ENCODE measurements around the gene FCER2. TPM values are rescaled to one million over a fixed set of nuclear protein-coding genes. Genes with fewer than 3 reads are reported as not detected.

Gene FCER2
- total and polyA plus RNA-seq, 7 experiments from 2014 or later, result 0.32 to 3.8 (median 0.52) TPM; not detected in 2

DNA sequence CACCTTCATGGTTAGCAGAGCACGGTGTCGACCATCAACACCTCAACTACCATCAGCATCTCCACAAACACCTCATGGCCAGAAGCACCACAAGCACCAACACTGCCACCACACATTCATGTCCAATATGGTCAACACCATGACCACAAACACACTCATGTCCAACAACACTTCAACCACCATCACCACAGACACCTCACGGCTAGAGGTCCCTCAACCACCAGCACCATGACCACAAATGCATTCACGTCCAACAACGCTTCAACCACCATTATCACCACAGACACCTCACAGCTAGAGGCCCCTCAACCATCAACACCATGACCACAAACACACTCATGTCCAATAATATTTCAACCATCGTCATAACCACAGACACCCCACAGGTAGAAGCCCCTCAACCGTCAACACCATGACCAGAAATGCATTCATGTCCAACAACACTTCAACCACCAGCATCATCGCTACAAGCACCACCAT, 11.1 kb downstream of the FCER2 start:
- ChIA-PET CTCF (interaction anchor here (0.7 kb wide), 1 partner anchor 12 kb away, joined by 4 read pairs; no protein-coding TSS in a partner anchor), POLR2A (no interaction called here)
- peak; percentile 30 for ATAC-seq
- peaks cover 0 to 2% (median 0%) of the 10 kb centered on the region in 5 donors for H3K27me3 Mint-ChIP-seq
- peaks cover 0 to 2% (median 0%) of the 10 kb centered on the region in 3 experiments for H3K36me3 ChIP-seq (ENCODE audit: control insufficient read depth in 2 of 3, insufficient read depth in 3 of 3, low read length in 3 of 3)
- H3K36me3 Mint-ChIP-seq, result no peaks in the 10 kb centered on the region
- H3K27ac Mint-ChIP-seq, result no peak overlapping the region
- no peaks in the 10 kb centered on the region for H3K27me3 ChIP-seq (ENCODE audit: control insufficient read depth in 2 of 2, insufficient read depth in 2 of 2, low read length in 2 of 2)
- no peaks in the 10 kb centered on the region for H3K9me3 ChIP-seq (ENCODE audit: control insufficient read depth in 2 of 3, low read length in 3 of 3)
- H3K4me3 Mint-ChIP-seq, result no peak overlapping the region
- peaks cover 0 to 18% of the 10 kb centered on the region in 2 donors for H3K4me1 ChIP-seq (ENCODE audit: control insufficient read depth in 2 of 2, insufficient read depth in 2 of 2, low read length in 2 of 2)
- no peak overlapping the region for H3K4me3 ChIP-seq (ENCODE audit: low read length)
- intact Hi-C loops (cut with micrococcal nuclease), result no loop called here
- no peaks in the 10 kb centered on the region for H3K9me3 Mint-ChIP-seq
- no peak for DNase-seq
- peaks cover 0 to 11% (median 0%) of the 10 kb centered on the region in 7 donors for H3K4me1 Mint-ChIP-seq
- no peak overlapping the region for H3K27ac ChIP-seq (ENCODE audit: low read depth, low read length)

DNA sequence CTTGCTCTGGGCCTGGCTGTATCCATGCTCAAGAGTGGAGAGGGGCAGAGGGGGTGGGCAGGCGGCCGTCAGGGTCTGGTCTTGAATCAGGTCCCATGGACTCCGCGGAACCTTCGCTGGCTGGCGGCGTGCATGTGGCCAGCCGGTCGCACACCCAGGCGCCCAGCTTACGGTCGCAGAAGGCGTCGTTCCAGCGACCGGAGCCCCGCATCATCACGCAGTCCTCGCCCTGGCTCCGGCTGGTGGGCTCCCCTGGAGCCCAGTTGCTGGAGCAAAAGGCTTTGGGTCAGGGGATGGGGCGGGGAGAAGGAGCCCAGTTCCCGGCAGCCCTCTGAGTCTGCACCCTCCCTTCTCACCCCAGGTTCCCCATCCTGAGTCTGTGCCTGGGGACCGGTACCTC, 12.8 kb downstream of the FCER2 start:
- intact Hi-C loops (cut with micrococcal nuclease), result no loop called here
- Histone ChIP-seq H3K27me3 (ENCODE audit: control insufficient read depth in 2 of 2, insufficient read depth in 2 of 2, low read length in 2 of 2) (no peaks in the 10 kb centered on the region), H3K9me3 (ENCODE audit: control insufficient read depth in 2 of 3, low read length in 3 of 3) (no peaks in the 10 kb centered on the region), H3K36me3 (ENCODE audit: control insufficient read depth in 2 of 3, insufficient read depth in 3 of 3, low read length in 3 of 3) (peaks cover 0 to 14% (median 0%) of the 10 kb centered on the region in 3 experiments), H3K4me3 (ENCODE audit: low read length) (no peak overlapping the region), H3K27ac (ENCODE audit: low read depth, low read length) (no peak overlapping the region), H3K4me1 (ENCODE audit: control insufficient read depth in 2 of 2, insufficient read depth in 2 of 2, low read length in 2 of 2) (peaks cover 0 to 17% of the 10 kb centered on the region in 2 donors)
- CTCF ChIA-PET, result no interaction called here
- POLR2A ChIA-PET, result no interaction called here
- H3K27me3 Mint-ChIP-seq, result no peaks in the 10 kb centered on the region
- H3K27ac Mint-ChIP-seq, result no peak overlapping the region
- H3K4me3 Mint-ChIP-seq, result peak overlapping the region in 1 of 10 donors; percentile 8
- peaks cover 0 to 18% (median 5%) of the 10 kb centered on the region in 7 donors for H3K4me1 Mint-ChIP-seq
- ATAC-seq (no peak), DNase-seq (no peak)
- no peaks in the 10 kb centered on the region for H3K9me3 Mint-ChIP-seq
- H3K36me3 Mint-ChIP-seq, result peaks cover 0 to 5% (median 0%) of the 10 kb centered on the region in 5 donors

DNA sequence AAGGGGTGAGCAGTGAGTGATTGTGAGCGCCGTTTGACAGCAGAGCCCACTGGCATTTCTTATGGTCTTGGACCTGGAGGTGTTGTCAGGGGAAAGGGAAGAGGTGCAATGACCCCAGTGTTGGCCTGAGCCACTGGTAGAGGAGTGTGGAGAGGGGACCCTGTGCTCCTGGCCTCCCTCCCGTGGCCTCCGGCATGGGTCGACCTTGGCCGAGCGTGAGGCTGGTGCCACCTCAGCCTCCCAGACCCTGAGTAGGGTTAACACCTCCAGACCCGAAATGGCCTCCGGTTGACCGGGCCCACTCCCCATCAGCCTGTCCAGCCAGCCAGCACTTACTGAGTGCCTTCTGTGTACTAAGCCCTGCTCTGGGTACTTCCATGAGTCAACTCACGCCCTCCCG, 14.8 kb downstream of the FCER2 start:
- H3K4me3 ChIP-seq (ENCODE audit: low read length), result no peak overlapping the region
- intact Hi-C loops (cut with micrococcal nuclease), result no loop called here
- H3K4me3 Mint-ChIP-seq, result no peak overlapping the region
- no peak for DNase-seq
- H3K36me3 ChIP-seq (ENCODE audit: control insufficient read depth in 2 of 3, insufficient read depth in 3 of 3, low read length in 3 of 3), result peaks cover 0 to 31% (median 0%) of the 10 kb centered on the region in 3 experiments
- peaks cover 0 to 11% (median 0%) of the 10 kb centered on the region in 5 donors for H3K36me3 Mint-ChIP-seq
- peak overlapping the region in 2 of 9 donors; percentile 22 to 49 for H3K27ac Mint-ChIP-seq
- no peaks in the 10 kb centered on the region for H3K9me3 Mint-ChIP-seq
- no peaks in the 10 kb centered on the region for H3K27me3 ChIP-seq (ENCODE audit: control insufficient read depth in 2 of 2, insufficient read depth in 2 of 2, low read length in 2 of 2)
- H3K4me1 ChIP-seq (ENCODE audit: control insufficient read depth in 2 of 2, insufficient read depth in 2 of 2, low read length in 2 of 2), result peaks cover 2 to 10% of the 10 kb centered on the region in 2 donors
- no peak for ATAC-seq
- ChIA-PET CTCF (interaction anchor here (0.6 kb wide), 1 partner anchor 785 kb away, joined by 4 read pairs; no protein-coding TSS in a partner anchor), POLR2A (interaction anchor here (0.6 to 2.7 kb wide), 2 partner anchors 12 to 177 kb away, joined by 4 to 9 read pairs; no protein-coding TSS in a partner anchor)
- no peak overlapping the region for H3K27ac ChIP-seq (ENCODE audit: low read depth, low read length)
- H3K4me1 Mint-ChIP-seq, result peaks cover 0 to 23% (median 6%) of the 10 kb centered on the region in 7 donors
- no peaks in the 10 kb centered on the region for H3K27me3 Mint-ChIP-seq
- H3K9me3 ChIP-seq (ENCODE audit: control insufficient read depth in 2 of 3, low read length in 3 of 3), result no peaks in the 10 kb centered on the region

DNA sequence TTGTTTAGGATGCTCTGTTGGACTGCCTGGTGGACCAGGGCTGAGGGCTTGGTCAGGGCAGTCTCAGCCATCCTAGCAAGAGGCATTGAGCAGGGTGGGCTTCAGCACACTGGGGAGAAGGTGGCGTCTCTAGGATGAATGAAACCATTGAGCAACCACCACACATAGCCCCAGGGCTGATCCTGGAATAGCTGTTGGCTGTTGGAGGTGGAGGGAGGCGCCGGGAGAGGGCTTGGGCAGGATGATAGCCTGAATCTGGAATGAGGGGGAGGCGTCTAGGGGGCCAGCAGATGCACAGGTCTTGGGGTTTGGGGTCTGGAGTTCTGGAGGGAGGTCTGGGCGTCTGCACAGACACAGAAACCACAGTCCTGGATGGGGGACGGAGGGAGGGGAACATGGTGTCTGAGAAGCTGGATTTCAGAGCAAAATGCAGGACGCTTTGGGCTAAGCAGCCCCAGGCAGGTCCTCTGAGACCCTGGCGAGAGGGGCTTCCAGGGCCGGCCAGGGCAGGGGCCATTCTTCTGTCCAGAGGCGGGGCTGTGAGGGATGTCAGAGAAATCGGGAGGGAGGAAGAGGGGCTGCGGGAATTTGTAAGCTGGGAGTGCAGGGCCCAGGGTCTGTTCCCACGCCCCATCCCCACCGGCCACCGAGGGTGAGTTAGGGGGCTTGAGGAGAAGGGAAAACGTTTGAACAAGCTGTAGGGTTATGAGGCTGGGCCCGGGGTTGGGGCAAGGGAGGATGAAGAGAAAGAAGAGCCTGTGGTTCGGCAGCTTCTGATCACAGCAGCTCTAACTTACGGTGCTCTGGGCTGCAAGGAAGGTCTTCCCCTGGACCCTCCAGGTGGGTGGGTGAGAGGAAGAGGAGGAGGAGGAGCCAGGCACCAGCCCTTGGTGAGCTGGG, 16.1 kb downstream of the FCER2 start:
- CTCF ChIA-PET, result interaction anchor here (0.7 to 1.5 kb wide), 2 partner anchors 13 to 114 kb away, joined by 5 to 7 read pairs; no protein-coding TSS in a partner anchor
- ATAC-seq, result no peak

DNA sequence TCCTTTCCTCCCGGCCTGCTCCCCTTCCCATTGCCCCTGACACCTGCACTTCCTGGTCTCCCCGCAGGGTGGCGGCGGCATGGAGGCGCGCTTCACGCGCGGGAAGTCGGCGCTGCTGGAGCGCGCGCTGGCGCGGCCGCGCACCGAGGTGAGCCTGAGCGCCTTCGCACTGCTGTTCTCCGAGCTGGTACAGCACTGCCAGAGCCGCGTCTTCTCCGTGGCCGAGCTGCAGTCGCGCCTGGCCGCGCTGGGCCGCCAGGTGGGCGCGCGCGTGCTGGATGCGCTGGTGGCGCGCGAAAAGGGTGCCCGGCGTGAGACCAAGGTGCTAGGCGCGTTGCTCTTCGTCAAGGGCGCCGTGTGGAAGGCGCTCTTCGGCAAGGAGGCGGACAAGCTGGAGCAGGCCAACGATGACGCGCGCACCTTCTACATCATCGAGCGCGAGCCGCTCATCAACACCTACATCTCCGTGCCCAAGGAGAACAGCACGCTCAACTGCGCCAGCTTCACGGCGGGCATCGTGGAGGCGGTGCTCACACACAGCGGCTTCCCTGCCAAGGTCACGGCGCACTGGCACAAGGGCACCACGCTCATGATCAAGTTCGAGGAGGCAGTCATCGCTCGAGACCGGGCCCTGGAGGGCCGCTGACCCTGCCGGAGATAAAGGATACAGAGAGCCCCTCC, 19.6 kb downstream of the FCER2 start:
- H3K9me3 Mint-ChIP-seq, result peaks cover 0 to 2% (median 0%) of the 10 kb centered on the region in 11 donors
- Histone ChIP-seq H3K27ac (ENCODE audit: low read depth, low read length) (peak overlapping the region; percentile 91), H3K9me3 (ENCODE audit: control insufficient read depth in 2 of 3, low read length in 3 of 3) (no peaks in the 10 kb centered on the region), H3K4me1 (ENCODE audit: control insufficient read depth in 2 of 2, insufficient read depth in 2 of 2, low read length in 2 of 2) (peaks cover 22 to 23% of the 10 kb centered on the region in 2 donors), H3K36me3 (ENCODE audit: control insufficient read depth in 2 of 3, insufficient read depth in 3 of 3, low read length in 3 of 3) (peaks cover 0 to 38% (median 0%) of the 10 kb centered on the region in 3 experiments), H3K4me3 (ENCODE audit: low read length) (peak overlapping the region; percentile 84), H3K27me3 (ENCODE audit: control insufficient read depth in 2 of 2, insufficient read depth in 2 of 2, low read length in 2 of 2) (no peaks in the 10 kb centered on the region)
- ChIA-PET CTCF (interaction anchor here (3.2 kb wide), 1 partner anchor 118 kb away, joined by 55 read pairs; no protein-coding TSS in a partner anchor), POLR2A (interaction anchor here (1.1 to 2.2 kb wide), 2 partner anchors 23 to 26 kb away, joined by 4 to 10 read pairs; no protein-coding TSS in a partner anchor)
- DNase-seq (no peak), ATAC-seq (no peak)
- H3K27ac Mint-ChIP-seq, result peak overlapping the region; percentile 58 to 95 (median 85)
- peaks cover 8 to 43% (median 35%) of the 10 kb centered on the region in 7 donors for H3K4me1 Mint-ChIP-seq
- intact Hi-C loops (cut with micrococcal nuclease), result no loop called here
- peaks cover 0 to 13% (median 0%) of the 10 kb centered on the region in 5 donors for H3K36me3 Mint-ChIP-seq
- H3K27me3 Mint-ChIP-seq, result peaks cover 0 to 10% (median 0%) of the 10 kb centered on the region in 5 donors
- peak overlapping the region; percentile 83 to 96 (median 91) for H3K4me3 Mint-ChIP-seq

More for the DNA sequence above, 16.1 kb downstream of the FCER2 start:
- H3K9me3 ChIP-seq (ENCODE audit: control insufficient read depth in 2 of 3, low read length in 3 of 3), result no peaks in the 10 kb centered on the region
- H3K4me3 ChIP-seq (ENCODE audit: low read length), result no peak overlapping the region
- no peaks in the 10 kb centered on the region for H3K27me3 Mint-ChIP-seq
- H3K27me3 ChIP-seq (ENCODE audit: control insufficient read depth in 2 of 2, insufficient read depth in 2 of 2, low read length in 2 of 2), result no peaks in the 10 kb centered on the region
- intact Hi-C loops (cut with micrococcal nuclease), result no loop called here
- H3K9me3 Mint-ChIP-seq, result no peaks in the 10 kb centered on the region
- peaks cover 6 to 12% of the 10 kb centered on the region in 2 donors for H3K4me1 ChIP-seq (ENCODE audit: control insufficient read depth in 2 of 2, insufficient read depth in 2 of 2, low read length in 2 of 2)
- POLR2A ChIA-PET, result interaction anchor here (0.6 to 2.7 kb wide), 6 partner anchors 13 to 234 kb away, joined by 4 to 9 read pairs (median 5); partner anchors contain the start of genes PET100 and SNAPC2
- H3K27ac ChIP-seq (ENCODE audit: low read depth, low read length), result no peak overlapping the region
- no peak for DNase-seq
- H3K4me3 Mint-ChIP-seq, result no peak overlapping the region
- H3K27ac Mint-ChIP-seq, result peak overlapping the region in 3 of 9 donors; percentile 36 to 73 (median 55)
- H3K36me3 ChIP-seq (ENCODE audit: control insufficient read depth in 2 of 3, insufficient read depth in 3 of 3, low read length in 3 of 3), result peaks cover 0 to 37% (median 0%) of the 10 kb centered on the region in 3 experiments
- peaks cover 0 to 30% (median 11%) of the 10 kb centered on the region in 7 donors for H3K4me1 Mint-ChIP-seq
- H3K36me3 Mint-ChIP-seq, result peaks cover 0 to 13% (median 0%) of the 10 kb centered on the region in 5 donors

Measured in naive thymus-derived CD4-positive, alpha-beta T cell (primary cell).